Measurements from ENCODE around the gene SLC8A1. TPM values are rescaled to one million over a fixed set of nuclear protein-coding genes. Genes with fewer than 3 reads are reported as not detected.

The SLC8A1 gene
- total RNA-seq, 1 experiment from 2014 or later: not detected

GRCh38 chr2:40187054-40187453 lies 264.8 kb downstream of the SLC8A1 start:
- H3K27ac ChIP-seq (ENCODE audit: low read length): no peak overlapping the region
- H3K27me3 ChIP-seq (ENCODE audit: low read length): no peaks in the 10 kb centered on the region
- no peaks in the 10 kb centered on the region for H4K20me1 ChIP-seq (ENCODE audit: insufficient read depth, low read depth, low read length)
- DNase-seq: no peak
- no peaks in the 10 kb centered on the region for H3K79me2 ChIP-seq (ENCODE audit: low read length)
- H3K4me2 ChIP-seq (ENCODE audit: low read depth, low read length, poor library complexity, severe bottlenecking): no peak overlapping the region
- H3K9me3 ChIP-seq (ENCODE audit: low read length): no peaks in the 10 kb centered on the region
- no peak overlapping the region for H3K4me3 ChIP-seq (ENCODE audit: low read length)
- H3K9ac ChIP-seq (ENCODE audit: low read length): no peak overlapping the region
- H2AFZ ChIP-seq (ENCODE audit: low read length): no peak overlapping the region
- no peaks in the 10 kb centered on the region for H3K4me1 ChIP-seq (ENCODE audit: low read length)
- H3K9me2 ChIP-seq (replicated peaks; ENCODE audit: insufficient read depth, low read length): no peaks in the 10 kb centered on the region
- no peaks in the 10 kb centered on the region for H3K36me3 ChIP-seq (ENCODE audit: insufficient read depth, low read length)

- Histone ChIP-seq H3K27ac (ENCODE audit: low read length) (no peak overlapping the region), H2AFZ (ENCODE audit: low read length) (no peak overlapping the region)
Observed at GRCh38 chr2:40184551-40184950, 267.3 kb downstream of the SLC8A1 start.

GRCh38 chr2:40181855-40182254 lies 270.0 kb downstream of the SLC8A1 start:
- H3K79me2 ChIP-seq (ENCODE audit: low read length): no peaks in the 10 kb centered on the region
- H3K9me3 ChIP-seq (ENCODE audit: low read length): no peaks in the 10 kb centered on the region
- no peak overlapping the region for H3K4me3 ChIP-seq (ENCODE audit: low read length)
- H3K4me1 ChIP-seq (ENCODE audit: low read length): no peaks in the 10 kb centered on the region
- 0 out of 2 replicates have a peak, but pooled peaks cover 2% of the 10 kb centered on the region for H3K27me3 ChIP-seq (ENCODE audit: low read length)
- H2AFZ ChIP-seq (ENCODE audit: low read length): no peak overlapping the region
- no peaks in the 10 kb centered on the region for H3K36me3 ChIP-seq (ENCODE audit: insufficient read depth, low read length)
- no peak overlapping the region for H3K4me2 ChIP-seq (ENCODE audit: low read depth, low read length, poor library complexity, severe bottlenecking)
- DNase-seq: no peak
- no peaks in the 10 kb centered on the region for H3K9me2 ChIP-seq (replicated peaks; ENCODE audit: insufficient read depth, low read length)
- H3K9ac ChIP-seq (ENCODE audit: low read length): no peak overlapping the region
- no peak overlapping the region for H3K27ac ChIP-seq (ENCODE audit: low read length)
- H4K20me1 ChIP-seq (ENCODE audit: insufficient read depth, low read depth, low read length): no peaks in the 10 kb centered on the region

More at GRCh38 chr2:40184551-40184950, 267.3 kb downstream of the SLC8A1 start:
- Histone ChIP-seq H3K36me3 (ENCODE audit: insufficient read depth, low read length) (no peaks in the 10 kb centered on the region), H3K79me2 (ENCODE audit: low read length) (no peaks in the 10 kb centered on the region), H3K4me1 (ENCODE audit: low read length) (no peaks in the 10 kb centered on the region), H3K9me3 (ENCODE audit: low read length) (no peaks in the 10 kb centered on the region), H4K20me1 (ENCODE audit: insufficient read depth, low read depth, low read length) (no peaks in the 10 kb centered on the region), H3K9ac (ENCODE audit: low read length) (no peak overlapping the region), H3K4me3 (ENCODE audit: low read length) (no peak overlapping the region), H3K9me2 (replicated peaks; ENCODE audit: insufficient read depth, low read length) (no peaks in the 10 kb centered on the region), H3K4me2 (ENCODE audit: low read depth, low read length, poor library complexity, severe bottlenecking) (no peak overlapping the region), H3K27me3 (ENCODE audit: low read length) (no peaks in the 10 kb centered on the region)
- DNase-seq: no peak

GRCh38 chr2:40179801-40180200 lies 272.1 kb downstream of the SLC8A1 start:
- H3K9me2 ChIP-seq (replicated peaks; ENCODE audit: insufficient read depth, low read length): no peaks in the 10 kb centered on the region
- H4K20me1 ChIP-seq (ENCODE audit: insufficient read depth, low read depth, low read length): no peaks in the 10 kb centered on the region
- no peak overlapping the region for H2AFZ ChIP-seq (ENCODE audit: low read length)
- no peaks in the 10 kb centered on the region for H3K79me2 ChIP-seq (ENCODE audit: low read length)
- H3K4me1 ChIP-seq (ENCODE audit: low read length): no peaks in the 10 kb centered on the region
- H3K27me3 ChIP-seq (ENCODE audit: low read length): 0 out of 2 replicates have a peak, but pooled peaks cover 2% of the 10 kb centered on the region
- H3K9me3 ChIP-seq (ENCODE audit: low read length): no peaks in the 10 kb centered on the region
- no peak overlapping the region for H3K27ac ChIP-seq (ENCODE audit: low read length)
- DNase-seq: no peak
- H3K4me3 ChIP-seq (ENCODE audit: low read length): no peak overlapping the region
- H3K4me2 ChIP-seq (ENCODE audit: low read depth, low read length, poor library complexity, severe bottlenecking): no peak overlapping the region
- H3K9ac ChIP-seq (ENCODE audit: low read length): no peak overlapping the region
- no peaks in the 10 kb centered on the region for H3K36me3 ChIP-seq (ENCODE audit: insufficient read depth, low read length)

GRCh38 chr2:40178971-40179370 lies 272.9 kb downstream of the SLC8A1 start:
- H3K9me3 ChIP-seq (ENCODE audit: low read length): no peaks in the 10 kb centered on the region
- H3K27ac ChIP-seq (ENCODE audit: low read length): no peak overlapping the region
- no peak overlapping the region for H3K9ac ChIP-seq (ENCODE audit: low read length)
- no peak overlapping the region for H3K4me2 ChIP-seq (ENCODE audit: low read depth, low read length, poor library complexity, severe bottlenecking)
- no peak overlapping the region for H2AFZ ChIP-seq (ENCODE audit: low read length)
- H3K27me3 ChIP-seq (ENCODE audit: low read length): 0 out of 2 replicates have a peak, but pooled peaks cover 2% of the 10 kb centered on the region
- no peak for DNase-seq
- no peak overlapping the region for H3K4me3 ChIP-seq (ENCODE audit: low read length)
- no peaks in the 10 kb centered on the region for H3K9me2 ChIP-seq (replicated peaks; ENCODE audit: insufficient read depth, low read length)
- no peaks in the 10 kb centered on the region for H3K36me3 ChIP-seq (ENCODE audit: insufficient read depth, low read length)
- H3K79me2 ChIP-seq (ENCODE audit: low read length): no peaks in the 10 kb centered on the region
- H3K4me1 ChIP-seq (ENCODE audit: low read length): no peaks in the 10 kb centered on the region
- no peaks in the 10 kb centered on the region for H4K20me1 ChIP-seq (ENCODE audit: insufficient read depth, low read depth, low read length)

GRCh38 chr2:40178171-40178778 lies 273.6 kb downstream of the SLC8A1 start:
- Histone ChIP-seq H3K27ac (ENCODE audit: low read length) (no peak overlapping the region), H3K27me3 (ENCODE audit: low read length) (0 out of 2 replicates have a peak, but pooled peaks cover 2% of the 10 kb centered on the region), H2AFZ (ENCODE audit: low read length) (no peak overlapping the region), H3K79me2 (ENCODE audit: low read length) (no peaks in the 10 kb centered on the region), H3K36me3 (ENCODE audit: insufficient read depth, low read length) (no peaks in the 10 kb centered on the region), H3K4me2 (ENCODE audit: low read depth, low read length, poor library complexity, severe bottlenecking) (no peak overlapping the region), H3K4me1 (ENCODE audit: low read length) (no peaks in the 10 kb centered on the region), H3K9me2 (replicated peaks; ENCODE audit: insufficient read depth, low read length) (no peaks in the 10 kb centered on the region), H3K4me3 (ENCODE audit: low read length) (no peak overlapping the region), H4K20me1 (ENCODE audit: insufficient read depth, low read depth, low read length) (no peaks in the 10 kb centered on the region), H3K9ac (ENCODE audit: low read length) (no peak overlapping the region), H3K9me3 (ENCODE audit: low read length) (no peaks in the 10 kb centered on the region)
- DNase-seq: peak; percentile 50

- no peaks in the 10 kb centered on the region for H3K36me3 ChIP-seq (ENCODE audit: insufficient read depth, low read length)
- no peaks in the 10 kb centered on the region for H3K9me3 ChIP-seq (ENCODE audit: low read length)
- DNase-seq: no peak
- H2AFZ ChIP-seq (ENCODE audit: low read length): no peak overlapping the region
- H3K27me3 ChIP-seq (ENCODE audit: low read length): 0 out of 2 replicates have a peak, but pooled peaks cover 2% of the 10 kb centered on the region
- no peaks in the 10 kb centered on the region for H4K20me1 ChIP-seq (ENCODE audit: insufficient read depth, low read depth, low read length)
- H3K4me3 ChIP-seq (ENCODE audit: low read length): no peak overlapping the region
- H3K27ac ChIP-seq (ENCODE audit: low read length): no peak overlapping the region
- no peaks in the 10 kb centered on the region for H3K9me2 ChIP-seq (replicated peaks; ENCODE audit: insufficient read depth, low read length)
- no peaks in the 10 kb centered on the region for H3K79me2 ChIP-seq (ENCODE audit: low read length)
- no peak overlapping the region for H3K9ac ChIP-seq (ENCODE audit: low read length)
- H3K4me2 ChIP-seq (ENCODE audit: low read depth, low read length, poor library complexity, severe bottlenecking): no peak overlapping the region
- no peaks in the 10 kb centered on the region for H3K4me1 ChIP-seq (ENCODE audit: low read length)
Observed at GRCh38 chr2:40177366-40177765, 274.5 kb downstream of the SLC8A1 start.

- Histone ChIP-seq H2AFZ (ENCODE audit: low read length) (no peak overlapping the region), H3K4me1 (ENCODE audit: low read length) (no peaks in the 10 kb centered on the region), H3K27me3 (ENCODE audit: low read length) (no peaks in the 10 kb centered on the region), H3K4me2 (ENCODE audit: low read depth, low read length, poor library complexity, severe bottlenecking) (no peak overlapping the region), H3K9me2 (replicated peaks; ENCODE audit: insufficient read depth, low read length) (no peaks in the 10 kb centered on the region), H3K79me2 (ENCODE audit: low read length) (no peaks in the 10 kb centered on the region), H3K9me3 (ENCODE audit: low read length) (no peaks in the 10 kb centered on the region), H3K9ac (ENCODE audit: low read length) (no peak overlapping the region), H3K4me3 (ENCODE audit: low read length) (no peak overlapping the region), H3K36me3 (ENCODE audit: insufficient read depth, low read length) (no peaks in the 10 kb centered on the region), H3K27ac (ENCODE audit: low read length) (no peak overlapping the region), H4K20me1 (ENCODE audit: insufficient read depth, low read depth, low read length) (no peaks in the 10 kb centered on the region)
- no peak for DNase-seq
Observed at GRCh38 chr2:40173276-40173675, 278.6 kb downstream of the SLC8A1 start.
